ENCODE data around the gene LAMA4.

LAMA4 gene

DNA sequence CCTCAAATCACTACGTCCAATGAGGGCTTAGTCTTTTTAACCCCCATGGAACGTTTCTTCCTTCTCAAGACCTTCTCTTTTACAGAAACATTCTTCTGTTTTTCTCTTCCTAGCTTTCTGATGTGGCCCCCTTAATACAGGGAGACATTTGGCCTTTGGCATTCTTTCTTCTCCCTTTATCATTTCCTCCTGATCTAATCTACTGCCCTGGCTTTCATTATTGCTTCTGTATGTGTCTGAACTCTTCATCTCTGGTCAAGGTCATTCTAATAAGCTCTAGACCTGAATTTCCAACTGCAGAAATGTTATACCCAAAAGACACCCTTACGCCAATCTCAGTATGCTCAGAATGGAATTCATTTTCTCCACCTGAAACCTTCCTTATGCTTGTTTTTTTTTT, 18.4 kb upstream of the LAMA4 start:
- DNase-seq (ENCODE audit: low spot score), result no peak

DNA sequence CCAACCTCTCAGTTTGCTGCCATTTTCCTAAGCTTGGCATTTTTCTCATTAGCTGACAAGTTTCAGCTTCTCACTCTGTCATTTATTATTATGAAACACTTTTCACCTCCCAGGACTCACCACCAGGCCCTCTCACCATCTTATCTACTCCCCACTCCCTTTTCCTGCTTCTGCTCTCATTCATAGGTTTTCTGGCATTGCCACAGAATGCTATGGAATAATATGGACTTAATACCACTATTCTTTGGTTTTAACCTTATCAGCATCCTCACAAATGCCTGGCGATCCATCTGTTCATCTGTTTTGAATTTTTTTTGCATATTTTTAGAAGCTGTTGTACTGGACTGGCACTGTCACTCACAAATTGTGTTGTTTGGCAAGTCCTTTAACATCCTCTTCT, 16.4 kb upstream of the LAMA4 start:
- DNase-seq (ENCODE audit: low spot score), result no peak

DNA sequence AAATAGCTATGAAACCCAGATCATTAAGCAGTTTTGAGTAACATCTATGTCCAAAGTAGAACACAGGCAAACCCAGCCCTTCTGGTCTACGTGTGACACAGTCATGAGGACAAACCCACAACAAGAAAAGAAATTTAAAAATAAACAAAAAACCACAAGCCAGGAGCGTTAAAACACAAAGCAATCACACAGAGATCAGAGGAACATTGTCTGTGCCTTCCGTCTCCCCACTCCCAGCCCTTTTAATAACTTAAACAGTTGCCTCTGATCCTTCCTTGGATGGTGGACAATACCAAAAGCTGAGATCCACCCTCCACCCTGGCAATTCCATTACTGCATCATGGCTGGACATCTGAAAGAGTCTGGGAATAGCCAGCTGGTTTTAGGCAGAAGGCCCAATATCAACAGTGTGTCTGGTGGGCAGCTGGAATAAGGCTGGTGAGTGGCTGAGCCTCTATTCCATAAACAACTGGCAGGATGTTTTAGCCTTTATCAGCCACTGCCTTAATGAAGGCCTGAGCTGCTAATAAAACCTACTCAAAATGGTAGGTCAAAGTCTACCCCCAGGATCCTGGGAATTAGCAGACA, 15.7 kb upstream of the LAMA4 start:
- no peak for DNase-seq (ENCODE audit: low spot score)

DNA sequence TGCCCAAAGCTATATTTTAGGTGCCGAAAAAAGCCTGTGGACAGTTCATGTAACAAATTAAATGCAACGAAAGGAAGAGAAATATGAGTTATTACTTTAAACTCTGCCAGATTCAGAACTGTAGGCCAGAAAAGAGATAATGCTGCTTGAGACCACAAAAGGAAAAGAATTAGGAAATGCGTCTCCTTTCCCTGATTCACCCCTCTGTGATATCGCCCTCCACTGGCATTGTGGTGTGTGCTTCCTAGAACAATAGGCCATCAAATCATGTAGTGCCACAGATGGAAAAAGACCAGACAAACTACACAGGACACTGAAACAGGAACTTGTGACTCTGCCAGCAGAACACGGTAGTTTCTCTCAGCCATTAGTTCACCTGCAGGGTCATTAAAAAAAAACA, 14.7 kb upstream of the LAMA4 start:
- DNase-seq (ENCODE audit: low spot score), result no peak

DNA sequence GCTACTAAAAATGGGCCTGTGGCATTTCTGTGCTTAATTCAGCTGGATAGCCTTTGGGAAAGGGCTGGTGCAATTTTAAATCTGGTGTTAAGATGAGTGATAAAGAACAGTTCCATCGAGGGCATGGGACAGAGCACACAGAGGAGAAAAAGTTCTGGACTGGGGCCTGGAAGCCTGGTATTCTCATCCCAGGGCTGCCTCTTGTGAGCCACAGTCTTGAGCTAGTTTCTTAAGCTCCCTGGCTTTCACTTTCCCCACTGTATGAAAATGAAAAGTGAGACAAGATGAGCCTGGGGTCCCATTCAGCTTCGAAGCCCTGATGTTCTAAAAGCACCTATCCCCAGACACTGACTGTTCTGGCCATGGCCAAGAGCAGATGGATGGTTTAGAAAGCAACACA, 14.3 kb upstream of the LAMA4 start:
- DNase-seq (ENCODE audit: low spot score), result no peak

DNA sequence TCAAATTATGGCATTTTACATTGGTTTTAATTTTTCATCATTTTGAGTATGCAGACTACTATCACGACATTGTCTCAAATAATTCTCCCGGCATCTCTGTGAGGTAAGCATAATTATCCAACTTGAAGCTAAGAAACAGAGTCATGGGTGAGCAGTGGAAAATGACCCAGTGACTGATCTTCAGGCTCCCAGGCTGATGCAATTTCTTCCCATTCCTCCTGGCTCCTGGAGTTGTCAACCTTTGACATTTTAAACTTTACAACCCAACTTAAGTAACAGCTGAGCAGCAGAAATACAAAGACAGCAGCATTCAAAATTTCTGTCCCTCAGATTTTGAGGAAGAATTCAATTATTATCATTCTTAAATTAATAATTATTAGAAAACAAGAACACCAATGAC, 13.7 kb upstream of the LAMA4 start:
- no peak for DNase-seq (ENCODE audit: low spot score)

DNA sequence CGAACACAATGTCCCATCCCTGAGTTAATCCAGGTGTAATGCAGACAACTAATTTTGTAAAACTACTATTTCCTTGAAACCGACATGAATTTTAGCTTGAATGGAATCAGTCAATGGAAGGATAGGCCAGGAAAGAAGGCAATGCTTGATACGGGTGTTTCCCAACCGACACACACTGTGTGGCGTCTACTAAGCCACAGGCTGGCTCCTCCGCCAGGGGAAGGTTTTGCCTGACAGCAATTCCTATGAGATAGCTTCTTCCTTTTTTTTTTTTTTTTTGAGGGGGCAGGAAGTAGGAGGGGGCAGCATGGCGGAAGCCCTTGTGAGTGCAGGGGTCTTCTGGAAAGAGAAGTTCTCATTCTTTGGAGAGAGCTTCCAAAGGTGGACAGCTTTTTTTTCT, 12.0 kb upstream of the LAMA4 start:
- DNase-seq (ENCODE audit: low spot score), result no peak

DNA sequence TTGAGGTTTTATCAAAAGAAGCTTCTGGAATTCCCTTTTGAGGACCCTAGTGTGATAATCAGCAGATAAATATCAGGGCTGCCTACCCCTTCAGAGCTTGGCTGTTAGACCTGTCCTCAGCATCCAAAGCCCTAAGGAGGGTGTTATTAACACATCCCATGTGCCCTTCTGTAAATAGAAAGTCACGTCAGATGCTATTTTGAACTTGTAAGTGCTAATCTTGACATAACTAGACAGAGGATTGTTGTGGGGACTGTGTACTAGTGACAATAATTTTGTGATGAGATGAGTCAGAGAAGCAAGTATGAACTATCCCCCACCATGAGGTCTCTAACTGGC, 4.9 kb upstream of the LAMA4 start:
- DNase-seq (ENCODE audit: low spot score), result no peak

DNA sequence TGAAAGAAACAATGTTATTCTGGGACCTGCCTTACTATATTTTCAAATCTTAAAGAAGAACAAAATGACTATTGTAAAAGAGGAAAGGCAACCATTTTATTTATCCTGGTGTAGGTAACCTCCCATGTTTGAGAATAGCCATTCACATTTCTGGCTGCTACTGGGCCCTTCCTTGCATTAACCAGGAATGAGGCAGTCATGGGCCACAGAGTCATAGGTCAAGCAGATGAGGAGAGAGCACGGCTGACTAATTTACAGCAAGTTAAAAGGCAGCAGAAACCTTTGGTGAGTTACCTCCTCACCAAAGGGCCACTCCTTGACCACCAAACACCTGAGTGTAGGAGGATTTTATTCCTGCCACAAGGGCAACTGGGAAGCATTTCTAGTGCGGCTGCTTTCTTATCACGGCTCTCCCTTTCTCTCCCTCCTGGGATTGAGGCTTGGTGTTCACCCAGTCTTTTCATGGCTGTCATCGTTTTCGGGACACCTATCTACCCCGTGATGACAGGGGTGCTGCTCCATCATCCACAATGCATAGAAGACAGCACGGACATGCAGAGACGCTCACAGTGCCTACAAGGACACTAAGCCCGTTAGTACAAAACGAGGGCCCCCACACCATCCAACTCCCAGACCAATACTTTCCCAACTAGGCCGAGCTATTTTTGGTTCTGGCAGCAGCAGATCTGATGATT, 4.4 kb upstream of the LAMA4 start:
- no peak for DNase-seq (ENCODE audit: low spot score)

DNA sequence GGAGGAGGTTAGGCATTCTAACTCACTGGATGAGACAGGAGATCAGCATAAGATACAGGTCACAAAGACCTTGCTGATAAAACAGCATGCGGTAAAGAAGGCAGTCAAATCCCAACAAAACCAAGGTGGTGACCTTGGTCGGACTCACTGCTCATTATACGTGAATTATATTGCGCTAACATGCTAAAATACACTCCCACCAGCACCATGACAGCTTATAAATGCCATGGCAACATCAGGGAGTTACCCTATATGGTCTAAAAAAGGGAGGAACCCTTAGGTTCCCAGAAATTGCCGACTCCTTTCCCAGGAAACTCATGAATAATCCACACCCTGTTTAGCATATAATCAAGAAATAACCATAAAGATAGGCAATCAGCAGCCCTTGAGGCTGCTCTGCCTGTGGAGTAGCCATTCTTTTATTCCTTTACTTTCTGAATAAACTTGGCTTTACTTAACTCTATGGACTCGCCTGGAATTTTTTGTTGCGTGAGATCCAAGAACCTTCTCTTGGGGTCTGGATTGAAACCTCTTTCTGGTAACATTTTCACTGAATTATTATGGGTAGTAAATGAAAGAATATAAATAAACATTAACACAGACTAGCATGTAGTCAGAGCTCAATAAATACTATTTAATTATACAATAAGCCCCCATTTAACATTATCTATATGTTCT, 3.0 kb upstream of the LAMA4 start:
- DNase-seq (ENCODE audit: low spot score), result no peak

DNA sequence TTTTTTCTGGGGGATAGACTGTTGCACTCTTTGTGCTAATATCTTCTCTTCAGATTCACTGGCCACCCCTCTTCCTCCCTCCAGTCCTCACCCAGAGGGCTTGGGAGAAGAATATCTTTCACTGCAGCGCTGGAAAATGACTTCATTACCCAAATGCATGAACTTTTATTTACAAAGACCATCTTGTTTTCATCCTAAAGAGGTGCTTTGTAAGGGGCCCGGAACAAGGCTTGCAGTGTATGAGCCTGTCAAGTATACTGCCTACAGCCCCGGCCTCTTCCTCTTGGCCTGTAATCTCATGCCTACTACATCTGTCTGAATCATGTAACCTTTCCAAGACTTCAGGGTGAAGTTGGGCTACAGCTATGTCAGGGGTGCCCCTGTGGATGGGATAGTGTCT, 554 bp upstream of the LAMA4 start:
- DNase-seq (ENCODE audit: low spot score), result peak; percentile 45

DNA sequence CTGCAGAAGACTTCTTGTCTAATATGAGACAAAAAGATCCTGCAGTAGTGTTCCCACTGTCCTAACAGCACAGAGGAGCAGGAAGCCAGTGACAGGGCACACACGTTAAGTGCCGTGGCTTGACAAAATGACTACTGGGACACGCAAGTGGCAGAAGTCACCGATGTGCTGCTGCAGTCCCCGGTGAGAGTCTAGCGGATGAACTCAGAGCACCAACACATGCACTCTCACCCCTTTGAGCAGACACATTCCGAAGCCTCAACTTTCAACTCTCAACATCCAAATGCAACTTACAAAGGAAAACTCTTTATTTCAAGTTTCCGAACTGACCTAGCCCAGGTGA, 898 bp downstream of the LAMA4 start:
- DNase-seq (ENCODE audit: low spot score), result no peak

DNA sequence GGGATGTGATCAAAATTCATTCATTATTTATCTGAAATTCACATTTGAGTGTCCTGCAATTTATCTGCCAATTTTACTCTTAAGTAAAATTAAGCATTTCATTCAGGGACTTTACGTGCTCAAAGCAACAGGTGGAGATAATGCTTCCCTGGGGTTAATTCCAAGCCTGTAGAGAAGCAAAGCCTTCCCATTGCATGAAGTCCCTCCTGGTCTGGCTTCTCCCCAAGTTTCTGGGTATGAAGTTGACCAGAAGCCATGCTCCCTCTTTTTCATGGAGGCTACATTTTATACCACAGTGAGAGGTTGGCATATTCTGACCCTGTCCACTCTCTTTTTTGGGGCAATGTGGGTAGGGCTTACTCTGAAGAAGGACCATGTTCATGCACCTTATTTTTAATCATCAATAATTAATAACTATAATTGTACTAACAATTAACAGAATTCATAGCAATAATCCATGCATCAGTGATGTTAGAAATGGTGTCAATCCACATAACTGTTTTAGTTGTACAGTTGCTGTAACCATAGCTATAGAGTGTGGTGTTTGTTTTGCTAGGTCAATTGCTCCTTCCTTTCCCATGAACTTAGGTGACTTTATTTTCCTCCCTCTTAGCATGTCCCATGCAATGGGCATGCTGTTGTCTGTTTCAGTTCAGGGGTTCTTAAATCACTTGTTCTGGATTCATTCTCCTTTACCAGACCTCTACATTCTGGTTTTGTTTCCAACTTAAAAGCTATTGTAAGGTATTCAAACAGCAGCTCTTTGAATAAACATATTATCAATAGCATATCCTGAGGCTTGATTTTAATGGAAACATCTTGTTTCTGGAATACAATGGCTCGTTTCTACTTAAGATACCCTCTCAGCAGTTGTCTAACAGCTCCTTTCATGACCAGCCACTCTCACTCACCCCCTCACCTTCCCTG, 1.5 kb downstream of the LAMA4 start:
- no peak for DNase-seq (ENCODE audit: low spot score)

DNA sequence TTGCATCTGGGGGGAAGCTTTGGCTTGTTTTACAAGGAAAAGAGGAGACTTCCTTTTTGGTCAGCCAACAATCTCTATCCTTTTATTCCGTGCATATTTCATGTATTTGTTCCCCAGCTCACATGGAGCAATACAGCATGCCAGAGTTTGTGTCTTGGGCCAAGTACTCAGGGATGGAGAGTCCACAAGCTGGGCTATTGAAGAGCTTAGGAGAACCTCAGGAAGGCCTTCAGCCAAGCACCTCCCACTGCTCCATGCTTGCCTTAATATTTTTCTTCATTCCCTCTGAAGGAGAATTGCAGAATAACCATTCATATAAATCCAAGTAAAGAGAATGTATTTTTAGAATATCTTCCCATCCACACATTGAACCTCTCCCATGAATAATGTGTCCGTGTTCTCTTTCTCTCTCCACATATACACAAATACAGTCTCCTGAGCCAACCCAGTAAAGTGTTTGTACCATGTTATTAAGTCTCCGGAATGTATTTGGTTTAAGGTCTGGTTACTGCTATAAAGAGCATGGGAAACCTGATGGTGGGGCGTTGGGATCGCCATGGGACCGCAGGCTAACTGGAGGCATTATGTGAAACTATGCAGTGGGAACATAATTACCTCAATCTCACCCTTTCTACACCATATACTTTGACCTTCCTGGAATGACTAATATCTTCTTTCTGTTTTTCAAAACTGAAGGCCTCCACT, 3.0 kb downstream of the LAMA4 start:
- no peak for DNase-seq (ENCODE audit: low spot score)

DNA sequence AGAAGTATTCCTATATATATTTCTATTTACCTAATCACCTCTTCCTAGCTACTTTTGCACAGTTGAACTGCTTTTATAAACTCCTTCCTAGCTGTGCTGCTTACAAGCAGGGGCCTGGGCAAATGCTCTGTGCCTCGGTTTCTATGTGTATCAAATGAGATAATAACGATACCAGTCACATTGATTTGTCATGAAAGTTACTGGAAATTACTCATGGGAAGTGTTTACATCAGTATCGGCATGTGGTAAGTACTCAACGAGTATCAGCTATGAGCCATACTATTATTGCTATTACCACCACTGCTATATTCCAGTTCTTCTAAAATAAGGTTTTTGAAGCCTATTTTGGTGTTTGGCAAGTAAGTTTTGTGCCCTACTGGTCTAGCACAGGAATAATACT, 4.9 kb downstream of the LAMA4 start:
- DNase-seq (ENCODE audit: low spot score), result no peak

DNA sequence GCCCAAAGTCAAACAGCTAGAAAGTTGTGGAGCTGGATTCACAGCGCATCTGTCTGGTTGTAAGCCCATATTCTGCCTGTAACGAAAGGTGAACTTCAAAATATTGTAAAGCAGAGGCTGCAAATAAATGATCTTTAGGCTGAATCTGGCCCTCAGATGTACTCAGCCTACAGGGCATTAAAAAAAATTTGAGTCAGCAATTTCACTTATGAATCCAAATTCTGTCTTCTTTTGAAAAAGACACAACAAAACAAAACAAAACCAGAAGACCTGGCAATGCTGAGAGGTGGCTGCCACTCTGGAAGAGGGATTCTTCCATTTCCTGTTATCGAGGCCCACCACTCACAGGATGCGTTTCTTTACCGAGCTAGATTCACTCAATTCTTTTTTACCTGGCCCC, 7.1 kb downstream of the LAMA4 start:
- DNase-seq (ENCODE audit: low spot score), result no peak

DNA sequence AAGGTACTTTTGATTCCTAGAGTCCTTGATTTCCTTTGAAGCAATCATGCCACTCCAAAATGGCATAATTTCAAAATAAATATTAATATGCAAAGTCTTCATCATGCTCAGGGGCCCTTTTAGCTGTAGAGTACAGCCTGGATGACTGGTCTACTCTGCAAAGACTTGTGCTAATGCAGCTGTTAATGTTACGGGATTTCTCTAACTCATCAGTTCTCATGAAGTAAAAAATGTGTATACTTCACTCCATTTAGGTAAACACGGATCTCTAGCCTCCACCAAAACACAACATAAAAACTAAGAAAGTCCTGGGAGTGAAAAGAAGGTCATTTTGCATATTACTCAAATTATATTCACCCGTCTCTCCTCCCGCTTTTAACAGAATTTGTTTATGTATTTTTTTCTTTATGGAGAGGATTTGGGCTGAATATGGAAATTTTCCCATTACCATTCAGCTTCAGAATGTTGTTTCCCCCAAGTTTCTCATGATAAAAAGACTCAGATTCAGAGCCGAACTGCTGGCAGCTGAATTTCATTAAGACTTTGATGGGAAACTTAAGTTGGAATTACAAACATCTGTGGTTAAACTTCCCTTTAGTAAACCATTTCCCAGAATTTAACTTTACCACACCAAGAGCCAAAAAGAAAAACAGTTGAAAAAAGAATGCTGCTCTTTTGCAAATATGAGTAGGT, 8.7 kb downstream of the LAMA4 start:
- DNase-seq (ENCODE audit: low spot score), result no peak

DNA sequence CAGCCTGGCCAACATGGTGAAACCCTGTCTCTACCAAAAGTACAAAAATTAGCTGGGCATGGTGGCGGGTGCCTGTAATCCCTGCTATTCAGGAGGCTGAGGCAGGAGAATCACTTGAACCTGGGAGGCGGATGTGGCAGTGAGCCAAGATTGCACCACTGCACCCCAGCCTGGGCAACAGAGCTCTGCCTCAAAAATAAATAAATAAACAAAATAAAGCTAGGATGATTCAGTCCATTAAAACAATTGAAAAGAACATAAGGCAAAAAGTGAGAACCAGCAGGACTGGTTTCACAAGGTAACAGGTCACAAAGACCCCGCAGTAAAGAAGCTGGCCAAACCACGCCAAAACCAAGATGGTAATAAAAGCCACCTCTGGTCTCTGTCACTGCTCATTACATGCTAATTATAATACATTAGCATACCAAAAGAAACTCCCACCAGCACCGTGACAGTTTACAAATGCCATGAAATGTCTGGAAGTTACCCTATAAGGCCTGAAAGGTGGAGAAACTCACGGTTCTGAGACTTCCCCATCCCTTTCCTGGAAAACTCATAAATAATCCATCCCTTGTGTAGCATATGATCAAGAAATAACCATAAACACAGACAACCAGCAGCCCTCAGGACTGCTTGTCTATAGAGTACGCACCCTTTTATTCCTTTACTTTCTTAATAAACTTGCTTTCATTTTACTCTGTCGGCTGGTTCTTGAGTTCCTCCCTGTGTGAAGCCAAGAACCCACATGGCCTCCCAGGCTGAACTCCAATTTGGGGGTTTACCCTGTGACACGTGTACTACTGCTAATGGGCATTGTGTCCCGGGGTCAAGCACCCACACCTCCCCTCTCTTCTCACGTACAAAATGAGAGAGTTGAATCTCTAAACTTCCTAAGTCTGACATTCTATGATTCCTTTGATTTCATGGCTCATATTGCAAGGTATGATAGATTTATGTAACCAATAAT, 10.2 kb downstream of the LAMA4 start:
- DNase-seq (ENCODE audit: low spot score), result no peak

DNA sequence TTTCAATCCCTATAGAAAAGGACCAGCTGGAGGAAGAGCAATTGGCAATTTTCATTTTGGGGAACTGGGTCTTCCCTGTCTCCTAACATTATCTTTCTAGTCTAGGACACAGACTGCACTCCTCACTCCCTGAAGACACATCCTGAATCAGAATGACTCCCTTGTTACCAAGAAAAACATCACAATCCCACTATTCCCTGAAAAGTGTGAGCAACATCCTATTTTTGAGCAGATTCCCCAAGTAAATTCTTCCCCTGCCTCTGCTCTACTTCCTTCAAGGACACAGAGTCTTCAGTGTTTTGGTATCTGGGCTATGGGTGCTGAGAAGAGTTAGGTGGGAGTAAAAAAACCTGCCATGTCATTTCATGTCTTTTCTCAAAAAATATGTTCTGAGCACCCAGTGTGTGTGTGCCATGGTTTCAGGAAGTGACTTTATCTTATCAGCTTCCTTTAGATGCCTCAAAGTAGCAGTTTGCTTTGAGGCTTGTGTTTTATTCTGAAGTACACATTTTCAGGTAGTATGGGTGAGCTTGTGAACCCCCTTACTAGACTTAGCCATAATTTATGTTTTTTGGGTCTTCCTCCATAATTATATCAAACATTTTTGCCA, 12.4 kb downstream of the LAMA4 start:
- no peak for DNase-seq (ENCODE audit: low spot score)

DNA sequence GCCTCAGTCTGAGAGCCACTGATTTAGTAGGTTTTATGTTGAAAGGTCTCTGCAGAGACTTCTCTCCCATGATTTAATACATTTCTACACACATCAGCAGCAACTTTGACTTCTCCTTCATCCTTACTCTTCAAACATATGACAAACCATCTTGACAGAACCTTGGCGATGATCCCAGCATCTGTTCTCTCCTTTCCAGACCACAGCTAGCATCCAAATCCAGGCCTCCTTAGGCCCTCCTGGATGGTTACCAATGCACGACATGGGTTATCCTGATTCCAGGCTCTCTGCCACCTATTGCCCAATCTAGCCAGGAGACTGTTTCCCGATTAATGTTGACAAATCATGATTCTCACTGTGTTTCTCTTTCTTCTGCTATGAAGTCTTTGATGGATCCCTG, 16.8 kb downstream of the LAMA4 start:
- DNase-seq (ENCODE audit: low spot score), result no peak
